Fibroblast of the conjunctiva (primary cell): Measurements from ENCODE around the gene AGFG2.
A peak's percentile ranks its signal among the peaks of the same experiment; 100 is the strongest.

Source experiments
- DNase-seq: peaks from one replicate; pipeline ENCODE4 v3.0.0-alpha.2; 2010; ENCODE audit warnings: low read depth

AGFG2 gene

DNA sequence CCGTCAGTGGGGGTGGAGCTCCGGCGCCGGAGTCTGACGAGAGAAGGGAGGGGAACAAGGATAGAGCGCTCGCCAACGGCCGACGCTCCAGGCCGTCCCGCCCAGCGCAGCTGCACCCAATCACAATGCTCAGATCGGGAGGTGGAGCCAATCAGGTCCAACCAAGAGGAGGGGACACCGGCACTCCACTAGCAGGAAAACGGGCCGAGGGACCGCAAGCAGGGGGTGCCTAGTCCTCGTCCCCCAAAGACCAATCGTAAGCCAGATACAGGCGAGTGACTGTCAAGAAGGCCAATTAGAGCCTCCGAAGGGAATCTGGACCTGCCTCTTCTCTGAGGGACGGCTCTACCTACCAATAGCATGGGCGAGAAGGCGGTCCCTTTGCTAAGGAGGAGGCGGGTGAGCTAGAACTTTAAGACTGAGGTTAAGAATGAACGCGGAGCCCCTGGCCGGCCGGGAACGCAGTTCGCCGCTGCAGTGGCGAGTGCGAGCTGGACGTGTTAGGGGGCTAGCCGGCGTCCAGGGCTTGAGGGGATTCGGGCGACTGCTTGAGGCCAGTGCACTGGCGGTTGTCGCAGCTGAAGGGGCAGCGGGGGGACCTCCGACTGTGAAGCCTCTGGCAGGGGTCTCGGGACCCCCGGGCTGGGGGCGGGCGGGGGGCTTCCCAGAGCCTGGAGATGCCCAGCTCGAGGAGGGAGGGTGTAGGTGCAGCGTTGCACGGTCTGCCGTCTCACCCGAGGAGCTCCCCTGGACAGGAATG, 47.4 kb downstream of the AGFG2 start, which contains the start of gene FBXO24:
Gene FBXO24, plus strand, starts transcription at position 63 of the 760 bp plus-strand sequence. Its CDS starts 298 bp downstream, at position 361.
- peak; percentile 100 for DNase-seq

DNA sequence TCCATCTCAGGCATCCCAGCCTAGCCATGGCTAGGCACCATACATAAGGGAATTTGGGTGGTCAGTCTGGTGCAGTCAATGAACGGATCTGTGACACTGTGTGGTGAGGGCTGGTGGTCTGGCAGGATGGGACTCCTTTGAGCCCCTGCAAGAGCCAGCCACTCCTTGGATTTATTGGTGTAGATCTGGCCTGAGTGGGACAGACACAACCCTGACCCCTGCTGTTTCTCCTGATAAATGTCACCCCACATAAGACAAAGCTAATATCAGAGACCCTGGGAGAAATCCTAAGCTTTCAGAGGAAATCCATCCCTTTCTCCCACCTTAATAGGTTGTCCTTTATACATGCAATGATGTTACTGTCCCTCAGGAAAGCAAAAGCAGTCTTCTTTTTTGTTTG, 49.4 kb downstream of the AGFG2 start:
- no peak for DNase-seq

DNA sequence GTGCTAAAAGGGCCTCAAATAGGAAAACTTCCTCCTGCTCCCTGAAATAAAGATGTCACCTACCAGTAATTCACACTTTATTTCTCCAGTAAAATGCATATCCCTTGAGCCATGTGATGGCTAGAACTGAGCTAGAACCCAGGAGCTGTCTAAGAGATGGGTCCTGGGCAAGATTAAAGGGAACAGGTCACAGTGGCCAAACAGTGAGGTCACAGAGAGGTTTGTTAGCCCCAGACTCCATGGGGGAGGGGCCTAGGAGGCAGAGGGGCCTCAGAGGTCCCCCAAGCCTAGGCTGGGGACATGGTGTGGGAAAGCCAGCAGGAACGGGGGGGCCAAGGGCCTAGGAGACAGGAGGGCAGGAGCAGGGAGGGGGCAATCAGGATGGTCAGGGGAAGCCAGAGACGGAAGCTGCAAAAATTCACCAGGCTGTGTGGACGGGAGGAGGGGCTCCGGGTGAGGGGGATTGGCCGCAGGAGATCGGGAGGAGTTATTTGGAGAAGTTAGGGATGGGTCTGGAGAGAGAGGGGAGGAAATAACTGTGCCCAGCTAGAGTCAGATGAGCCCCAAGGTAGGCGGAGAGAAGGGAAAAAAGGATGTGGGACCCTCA, 50.4 kb downstream of the AGFG2 start:
- DNase-seq, result no peak

DNA sequence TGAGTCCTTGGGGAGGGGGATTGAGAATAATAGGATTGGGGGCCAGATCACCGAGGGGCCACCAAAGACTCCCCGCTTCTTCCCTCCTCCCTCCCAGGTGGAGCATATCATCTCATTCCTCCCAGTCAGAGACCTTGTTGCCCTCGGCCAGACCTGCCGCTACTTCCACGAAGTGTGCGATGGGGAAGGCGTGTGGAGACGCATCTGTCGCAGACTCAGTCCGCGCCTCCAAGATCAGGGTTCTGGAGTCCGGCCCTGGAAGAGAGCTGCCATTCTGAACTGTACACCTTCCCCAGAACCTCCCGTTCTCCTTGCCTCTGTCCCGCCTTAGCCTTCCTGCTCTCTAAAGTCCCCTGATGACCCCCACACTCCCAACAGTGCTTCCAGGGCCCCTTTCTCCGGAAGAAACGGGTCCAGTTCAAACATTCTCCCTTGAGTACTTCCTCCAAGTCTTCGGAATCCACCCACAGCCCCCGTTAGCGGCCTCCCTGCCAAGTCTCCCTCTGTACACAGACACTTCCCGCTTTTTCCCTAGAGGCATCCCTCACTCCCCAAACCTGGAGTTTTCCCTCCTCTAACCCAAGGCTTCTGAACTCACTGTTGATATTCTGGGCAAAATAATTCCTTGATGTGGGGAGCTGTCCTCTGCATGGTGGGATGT, 51.2 kb downstream of the AGFG2 start:
- no peak for DNase-seq

DNA sequence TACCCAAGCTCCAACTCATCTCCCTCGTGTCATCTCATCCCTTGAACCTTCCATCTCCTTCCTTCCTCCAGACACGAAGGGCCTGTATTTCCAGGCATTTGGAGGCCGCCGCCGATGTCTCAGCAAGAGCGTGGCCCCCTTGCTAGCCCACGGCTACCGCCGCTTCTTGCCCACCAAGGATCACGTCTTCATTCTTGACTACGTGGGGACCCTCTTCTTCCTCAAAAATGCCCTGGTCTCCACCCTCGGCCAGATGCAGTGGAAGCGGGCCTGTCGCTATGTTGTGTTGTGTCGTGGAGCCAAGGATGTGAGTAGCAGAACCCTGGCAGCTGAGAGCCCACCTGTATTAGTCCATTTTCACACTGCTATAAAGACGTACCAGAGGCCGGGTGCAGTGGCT, 52.6 kb downstream of the AGFG2 start:
- no peak for DNase-seq

DNA sequence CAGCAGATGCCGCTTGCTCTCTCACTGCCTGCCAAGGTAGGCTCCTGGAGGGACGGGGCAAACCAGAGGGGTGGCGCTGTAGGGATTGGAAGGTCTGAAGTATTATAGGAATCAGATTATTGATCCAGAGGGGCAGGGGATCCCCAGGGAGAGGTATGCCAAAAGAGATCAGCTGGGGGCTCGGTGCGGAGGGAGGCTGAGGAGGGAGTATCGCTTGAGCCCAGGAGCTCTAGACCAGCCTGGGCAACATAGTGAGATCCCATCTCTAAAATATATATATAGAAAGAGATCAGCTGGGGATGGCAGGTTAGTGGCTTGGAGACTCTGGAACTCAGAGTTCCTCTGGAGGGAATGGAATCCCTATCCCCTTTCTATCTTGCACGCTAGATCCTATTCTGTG, 56.2 kb downstream of the AGFG2 start:
- no peak for DNase-seq

DNA sequence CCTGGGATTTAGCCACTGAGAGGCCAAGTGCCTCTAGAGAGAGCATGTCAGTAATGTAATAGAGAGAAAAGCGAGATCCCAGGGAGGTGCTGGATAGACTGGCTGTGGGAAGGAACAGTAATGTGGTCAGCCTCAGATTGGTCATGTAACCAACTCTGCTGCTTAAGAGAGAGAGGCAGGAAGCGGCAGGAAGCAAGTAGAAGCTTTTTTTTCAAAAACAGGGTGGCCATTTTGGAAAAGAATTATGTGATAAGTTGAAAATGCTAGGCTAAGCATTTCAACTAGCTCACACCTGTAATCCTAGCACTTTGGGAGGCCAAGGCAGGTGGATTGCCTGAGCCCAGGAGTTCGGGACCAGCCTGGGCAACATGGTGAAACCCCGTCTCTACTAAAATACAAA, 59.4 kb downstream of the AGFG2 start:
- no peak for DNase-seq

DNA sequence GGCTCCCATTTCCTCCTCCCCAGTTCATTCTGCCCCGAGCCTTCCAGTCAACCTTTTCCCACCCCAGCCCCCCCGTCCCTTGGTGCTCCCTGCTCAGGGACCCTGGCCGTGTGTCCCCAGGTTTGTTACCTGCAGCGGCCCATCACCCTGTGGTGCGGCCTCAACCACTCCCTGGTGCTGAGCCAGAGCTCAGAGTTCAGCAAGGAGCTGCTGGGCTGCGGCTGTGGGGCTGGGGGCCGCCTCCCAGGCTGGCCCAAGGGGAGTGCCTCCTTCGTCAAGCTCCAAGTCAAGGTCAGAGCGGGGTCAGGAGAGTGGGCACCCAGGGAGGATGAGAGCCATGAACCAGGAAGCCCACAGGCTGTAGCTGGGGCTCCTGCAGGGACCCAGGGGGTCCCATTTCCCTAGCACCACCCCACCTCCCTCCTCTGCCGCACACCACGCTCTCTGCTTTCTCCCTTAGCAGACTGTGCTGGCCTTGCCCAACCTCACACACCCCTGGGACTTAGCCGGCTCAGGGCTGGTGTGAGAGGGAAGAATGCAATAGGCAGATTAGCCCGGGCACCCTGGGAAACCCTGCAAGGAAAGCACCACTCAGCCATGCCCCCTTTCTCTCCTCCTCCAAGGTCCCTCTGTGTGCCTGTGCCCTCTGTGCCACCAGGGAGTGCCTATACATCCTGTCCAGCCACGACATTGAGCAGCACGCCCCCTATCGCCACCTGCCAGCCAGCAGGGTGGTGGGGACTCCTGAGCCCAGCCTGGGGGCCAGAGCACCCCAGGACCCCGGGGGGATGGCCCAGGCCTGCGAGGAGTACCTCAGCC, 61.1 kb downstream of the AGFG2 start:
- no peak for DNase-seq

DNA sequence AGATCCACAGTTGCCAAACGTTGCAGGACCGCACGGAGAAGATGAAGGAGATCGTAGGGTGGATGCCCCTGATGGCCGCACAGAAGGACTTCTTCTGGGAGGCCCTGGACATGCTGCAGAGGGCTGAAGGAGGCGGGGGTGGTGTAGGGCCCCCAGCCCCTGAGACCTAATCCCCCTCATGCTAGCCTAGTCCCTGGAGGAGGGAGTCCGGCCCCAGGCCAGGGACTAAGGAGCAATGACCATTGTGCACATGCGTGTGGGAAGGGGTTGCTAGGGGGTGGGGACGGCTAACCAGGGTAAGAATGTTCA, 61.7 kb downstream of the AGFG2 start:
- no peak for DNase-seq

DNA sequence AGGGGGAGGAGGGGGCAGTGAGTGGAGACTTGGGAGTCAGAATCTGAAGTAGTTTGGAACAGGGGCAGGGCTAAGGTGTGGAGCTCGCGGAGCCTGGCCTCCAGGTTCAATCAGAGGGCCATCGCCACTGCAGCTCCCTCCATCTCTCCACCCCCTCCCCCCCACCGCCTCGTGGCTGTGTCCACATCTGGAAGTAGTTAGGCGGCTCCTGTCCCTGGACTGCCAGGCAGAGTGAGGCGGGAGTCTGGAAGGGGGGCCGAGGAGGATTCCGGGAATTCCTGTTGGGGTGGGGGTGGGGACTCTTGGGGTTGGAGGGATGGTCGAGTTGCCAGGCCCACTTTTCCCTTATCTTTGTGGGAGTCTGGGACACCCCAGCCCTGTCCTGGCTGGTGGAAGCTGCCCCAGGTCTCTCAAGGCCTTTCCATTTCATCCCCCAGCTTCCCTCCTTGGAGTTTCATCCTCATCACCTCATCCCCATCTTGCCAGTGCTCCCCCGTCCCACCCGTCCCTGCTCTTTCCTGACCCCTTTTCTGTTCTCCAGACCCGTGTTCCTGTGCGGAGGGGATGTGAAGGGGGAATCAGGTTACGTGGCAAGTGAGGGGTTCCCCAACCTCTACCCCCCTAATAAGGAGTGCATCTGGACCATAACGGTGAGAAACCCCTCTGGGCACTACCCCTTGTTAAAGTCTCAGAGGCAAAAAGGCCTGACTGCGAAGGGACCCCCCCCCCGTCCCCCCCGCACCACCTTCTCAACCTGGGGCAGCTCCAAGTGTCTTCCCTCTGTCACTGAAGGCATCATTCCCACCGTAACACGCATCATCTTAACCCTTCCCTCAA, 64.1 kb downstream of the AGFG2 start:
- DNase-seq, result peak; percentile 83

DNA sequence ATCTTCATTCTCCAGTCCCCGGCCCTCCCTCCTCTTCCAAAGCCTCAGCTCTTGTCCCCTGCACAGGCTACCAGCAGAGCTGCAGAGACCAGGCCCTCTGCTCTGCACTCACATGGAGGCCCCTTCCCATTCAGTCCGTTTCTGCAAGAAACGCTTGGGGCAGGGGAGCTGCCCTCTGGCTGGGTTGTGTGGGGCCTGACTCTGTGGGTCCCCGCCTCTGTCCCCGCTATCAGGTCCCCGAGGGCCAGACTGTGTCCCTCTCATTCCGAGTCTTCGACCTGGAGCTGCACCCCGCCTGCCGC, 64.7 kb downstream of the AGFG2 start:
- DNase-seq, result no peak

DNA sequence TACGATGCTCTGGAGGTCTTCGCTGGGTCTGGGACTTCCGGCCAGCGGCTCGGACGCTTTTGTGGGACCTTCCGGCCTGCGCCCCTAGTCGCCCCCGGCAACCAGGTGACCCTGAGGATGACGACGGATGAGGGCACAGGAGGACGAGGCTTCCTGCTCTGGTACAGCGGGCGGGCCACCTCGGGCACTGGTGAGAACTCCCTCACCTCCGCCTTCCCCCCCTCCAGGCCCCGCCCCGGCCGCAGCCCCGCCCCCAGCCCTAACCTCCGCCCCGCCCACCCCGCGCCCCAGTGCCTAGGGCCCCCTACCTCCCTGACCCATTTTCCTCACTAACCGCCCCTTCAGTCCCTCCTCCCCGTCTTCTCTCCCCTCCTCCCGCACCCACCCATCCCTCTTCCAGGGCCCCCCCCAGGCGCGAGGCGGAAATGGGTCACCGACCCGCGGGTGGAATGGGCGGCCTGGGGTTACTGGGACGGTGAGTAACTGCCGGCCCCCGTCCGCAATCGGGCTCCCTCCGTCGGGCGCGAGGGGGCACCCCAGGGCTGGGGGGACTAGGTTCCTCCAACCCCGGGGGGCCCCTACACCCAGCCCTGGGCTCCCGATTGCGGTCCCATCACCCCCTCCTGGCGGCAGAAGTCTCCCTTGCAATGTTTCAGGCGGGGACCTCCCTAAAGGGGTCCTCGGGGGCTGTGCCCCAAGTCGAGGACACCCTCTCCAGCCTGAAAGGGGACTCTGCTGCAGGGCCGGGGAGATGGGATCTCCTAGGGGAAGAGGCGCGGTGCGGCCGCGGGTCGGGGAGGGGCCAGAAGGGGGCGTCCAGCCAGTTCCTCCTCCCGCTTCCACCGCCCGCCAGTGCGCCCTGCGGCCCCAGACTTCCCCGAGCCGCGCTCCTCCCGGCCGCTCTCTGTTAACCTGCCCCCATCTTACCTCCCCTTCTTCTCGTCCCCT, 65.3 kb downstream of the AGFG2 start:
- DNase-seq, result peak; percentile 61

DNA sequence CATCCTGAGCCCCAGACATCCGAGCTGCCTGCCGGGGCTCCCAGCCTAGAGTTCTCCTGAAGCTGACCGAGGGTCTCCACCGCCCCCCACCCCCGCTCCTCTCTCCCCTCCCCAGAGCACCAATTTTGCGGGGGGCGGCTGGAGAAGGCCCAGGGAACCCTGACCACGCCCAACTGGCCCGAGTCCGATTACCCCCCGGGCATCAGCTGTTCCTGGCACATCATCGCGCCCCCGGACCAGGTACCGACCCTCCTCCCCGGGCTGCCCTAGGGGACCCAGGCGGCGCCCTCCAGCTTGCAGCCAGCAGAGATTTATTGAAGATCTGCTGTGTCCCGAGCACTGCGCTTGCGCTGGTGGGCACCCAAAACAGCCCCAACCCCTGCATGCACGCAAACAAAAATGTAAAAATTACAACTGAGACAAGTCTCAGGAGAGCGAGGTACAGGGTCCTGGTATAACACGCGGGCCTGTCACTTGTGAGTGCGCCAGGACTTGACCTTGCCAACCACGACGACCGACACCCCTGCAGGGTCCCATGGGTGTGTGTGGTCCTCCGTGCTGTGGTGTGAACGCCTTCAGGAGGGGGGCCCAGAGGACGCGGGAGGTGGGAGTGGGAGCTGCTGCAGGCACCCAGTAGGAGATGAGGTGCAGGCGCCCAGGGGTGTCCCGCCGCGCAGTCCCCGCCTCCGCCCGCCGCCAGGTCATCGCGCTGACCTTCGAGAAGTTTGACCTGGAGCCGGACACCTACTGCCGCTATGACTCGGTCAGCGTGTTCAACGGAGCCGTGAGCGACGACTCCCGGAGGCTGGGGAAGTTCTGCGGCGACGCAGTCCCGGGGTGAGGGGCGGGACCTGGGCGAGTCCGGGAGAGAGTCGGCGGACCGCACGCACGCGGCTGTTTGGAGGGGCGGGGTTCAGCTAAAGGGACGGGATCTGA, 66.2 kb downstream of the AGFG2 start:
- DNase-seq, result no peak

DNA sequence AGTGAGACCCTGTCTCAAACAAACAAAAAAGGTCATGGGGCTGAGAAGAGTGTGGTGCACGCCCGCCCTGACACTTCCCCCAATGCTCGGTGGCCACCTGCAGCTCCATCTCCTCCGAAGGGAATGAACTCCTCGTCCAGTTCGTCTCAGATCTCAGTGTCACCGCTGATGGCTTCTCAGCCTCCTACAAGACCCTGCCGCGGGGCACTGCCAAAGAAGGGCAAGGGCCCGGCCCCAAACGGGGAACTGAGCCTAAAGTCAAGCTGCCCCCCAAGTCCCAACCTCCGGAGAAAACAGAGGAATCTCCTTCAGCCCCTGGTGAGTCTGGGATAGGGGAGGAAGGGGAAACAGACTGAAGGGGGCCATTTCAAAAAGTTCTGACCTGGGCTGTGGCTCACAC, 67.3 kb downstream of the AGFG2 start:
- DNase-seq, result no peak

DNA sequence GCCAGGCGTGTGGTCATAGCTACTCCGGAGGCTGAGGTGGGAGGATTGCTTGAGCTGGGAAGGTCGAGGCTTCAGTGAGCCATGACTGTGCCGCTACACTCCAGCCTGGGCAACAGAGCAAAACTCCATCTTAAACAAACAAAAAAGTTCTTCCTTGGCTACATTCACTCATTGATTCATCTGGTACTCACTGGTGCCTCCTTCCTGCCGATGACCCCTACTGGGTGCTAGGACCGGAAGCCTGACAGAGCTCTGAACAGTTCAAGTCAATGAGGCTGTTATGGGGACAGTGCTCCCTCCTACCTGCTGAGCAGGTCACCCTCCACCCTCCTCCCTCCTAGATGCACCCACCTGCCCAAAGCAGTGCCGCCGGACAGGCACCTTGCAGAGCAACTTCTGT, 68.1 kb downstream of the AGFG2 start:
- no peak for DNase-seq

DNA sequence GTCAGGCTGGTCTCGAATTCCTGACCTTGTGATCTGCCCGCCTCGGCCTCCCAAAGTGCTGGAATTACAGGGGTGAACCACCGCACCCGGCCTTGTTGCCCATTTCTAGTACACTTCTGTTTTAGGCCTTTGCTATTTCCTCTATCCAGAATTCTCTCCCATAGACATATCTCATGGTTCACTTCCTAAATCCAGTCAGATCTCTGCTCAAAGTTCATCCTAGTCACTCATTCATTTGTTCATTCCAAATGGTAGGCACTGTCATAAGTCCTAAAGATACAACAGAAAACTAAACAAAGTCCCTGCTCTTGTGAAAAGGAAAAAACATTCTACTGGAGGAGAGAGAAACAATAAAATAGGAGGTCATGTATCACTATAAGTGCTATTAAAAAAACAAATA, 71.0 kb downstream of the AGFG2 start:
- no peak for DNase-seq

DNA sequence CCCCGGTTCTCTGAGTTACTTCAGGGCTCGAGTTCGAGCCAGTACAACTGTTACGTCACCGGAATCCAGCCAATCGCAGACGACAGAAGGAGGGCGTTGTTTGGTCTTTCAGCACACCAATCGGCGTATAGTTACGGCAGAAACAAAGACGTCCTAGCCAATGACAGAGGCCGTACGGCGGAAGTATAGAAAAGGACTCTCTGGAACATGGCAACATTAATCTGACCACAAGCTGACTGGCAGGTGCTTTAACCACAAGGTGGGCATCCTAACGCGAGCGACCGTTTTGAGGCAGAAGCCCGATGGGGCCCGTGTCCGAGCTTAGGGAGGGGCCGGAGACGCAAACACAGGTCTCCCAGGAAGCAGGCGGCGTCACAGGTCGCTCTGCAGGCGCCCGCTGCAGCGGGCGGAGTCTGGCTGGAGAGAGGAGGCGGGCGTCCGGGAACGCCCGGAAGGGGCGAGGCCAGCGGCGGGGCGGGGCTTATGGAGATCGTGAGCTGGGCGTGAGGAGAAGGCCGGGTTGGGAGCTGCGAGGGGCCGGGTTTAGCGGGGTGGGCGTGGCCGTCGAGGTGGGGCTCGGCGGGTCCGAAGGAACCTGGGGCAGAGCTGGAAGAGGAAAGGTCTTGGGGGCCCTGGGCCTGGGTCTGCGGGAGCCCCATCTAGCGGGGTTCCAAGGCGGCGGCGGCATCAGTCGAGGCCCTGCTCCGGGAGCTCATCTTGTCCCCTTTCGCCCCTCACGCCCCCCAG, 73.2 kb downstream of the AGFG2 start, which contains the start of gene MOSPD3:
Gene MOSPD3, plus strand, starts transcription at position 558 of the 747 bp plus-strand sequence. CDS start 252 bp downstream, outside the sequence.
- DNase-seq, result peak; percentile 99

DNA sequence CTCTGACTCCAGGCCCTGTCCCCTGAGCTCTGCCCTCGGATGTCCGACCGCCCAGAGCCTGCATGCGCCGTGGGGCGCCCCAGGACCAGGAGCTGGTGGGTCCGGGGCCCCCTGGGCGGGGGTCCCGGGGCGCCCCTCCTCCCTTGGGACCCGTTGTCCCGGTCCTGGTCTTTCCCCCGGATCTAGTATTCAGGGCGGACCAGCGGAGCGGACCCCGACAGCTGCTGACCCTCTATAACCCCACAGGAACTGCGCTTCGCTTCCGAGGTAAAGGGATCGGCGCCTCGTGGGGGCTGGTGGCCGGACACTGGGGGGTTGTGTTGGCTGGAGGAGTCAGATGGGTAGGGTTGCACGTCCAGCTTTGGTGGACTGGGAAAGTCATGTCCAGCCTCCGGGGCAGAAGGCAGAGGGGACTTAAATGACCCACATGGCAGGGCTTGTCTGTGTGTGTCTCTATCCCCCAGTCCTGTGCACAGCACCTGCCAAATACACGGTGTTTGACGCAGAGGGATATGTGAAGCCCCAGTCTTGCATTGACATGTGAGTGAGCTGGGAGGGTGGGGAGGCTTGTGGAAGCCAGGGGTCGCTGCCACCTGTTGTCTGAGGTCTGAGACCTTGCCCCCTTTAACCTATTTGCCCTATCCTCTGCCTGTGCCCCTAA, 73.9 kb downstream of the AGFG2 start:
- no peak for DNase-seq
